Kidney (tissue), 14 donors: Measurements from ENCODE around the gene FBXL17. TPM values are rescaled to one million over a fixed set of nuclear protein-coding genes. Genes with fewer than 3 reads are reported as not detected.

ENCODE experiments used
- DNase-seq, 5 donors: peaks; one replicate each; pipeline ENCODE4 v3.0.0-alpha.2; 2013 to 2020
- FAIRE-seq: peaks from 2 replicates; lab custom pipeline; 2012; peaks lifted over from hg19 to GRCh38; lab: Jason Lieb, UNC
- H3K27ac ChIP-seq, 2 donors: one replicate each; pipeline ENCODE4 v1.7.0; 2013; ENCODE audit warnings: low read depth in 2 of 2, low read length in 2 of 2, inconsistent platforms in 1 of 2
- H3K27me3 ChIP-seq: one replicate; pipeline ENCODE4 v1.7.1; 2013; ENCODE audit warnings: low read length, inconsistent platforms; ENCODE audit not compliant: control insufficient read depth, insufficient read depth
- H3K36me3 ChIP-seq, 3 donors: one replicate each; pipeline versions ENCODE4 v1.7.0 to v1.7.1; 2013; ENCODE audit warnings: low read length in 3 of 3, control low read depth in 1 of 3, inconsistent platforms in 1 of 3; ENCODE audit not compliant: insufficient read depth in 3 of 3, control insufficient read depth in 2 of 3
- H3K4me1 ChIP-seq, 3 donors: one replicate each; pipeline versions ENCODE4 v1.7.0 to v1.7.1; 2013; ENCODE audit warnings: low read length in 3 of 3, inconsistent platforms in 1 of 3, low read depth in 1 of 3; ENCODE audit not compliant: control insufficient read depth in 2 of 3, insufficient read depth in 2 of 3
- H3K4me3 ChIP-seq, 3 donors: one replicate each; pipeline versions ENCODE4 v1.7.0 to v1.8.1; 2013; ENCODE audit warnings: low read length in 3 of 3, control low read depth in 1 of 3, inconsistent platforms in 1 of 3
- H3K9ac ChIP-seq, 3 donors: one replicate each; pipeline versions ENCODE4 v1.7.0 to v1.7.1; 2013; ENCODE audit warnings: low read length in 3 of 3, control low read depth in 1 of 3, inconsistent platforms in 1 of 3
- H3K9me3 ChIP-seq, 3 donors: one replicate each; pipeline versions ENCODE4 v1.7.0 to v1.7.1; 2013; ENCODE audit warnings: low read length in 3 of 3, control low read depth in 1 of 3, inconsistent platforms in 1 of 3; ENCODE audit not compliant: control insufficient read depth in 2 of 3, insufficient read depth in 1 of 3
- CTCF ChIP-seq: IDR thresholded peaks from 3 replicates; pipeline ENCODE4 v1.5.1; 2012; ENCODE audit warnings: mild to moderate bottlenecking, moderate library complexity, borderline replicate concordance; ENCODE audit not compliant: insufficient read depth; ENCODE audit errors: extremely low read depth
- intact Hi-C: fragments of 100-400 bp; cut with DNase I; formaldehyde crosslinking; loops from one replicate; pipeline ENCODE4 v1.11.1; 2022
- polyA plus RNA-seq: library from polyadenylated mRNA; stranded (reverse); fragments of 350-450 nt; fragmentation: Illumina TruSeq; extraction: RNeasy Lipid Tissue Mini Kit (QIAGEN cat#74804); gene quantifications from one replicate; pipeline ENCODE4 v1.2.3, GENCODE V29; 2014; ENCODE audit warnings: low read depth, low replicate concordance; ENCODE audit not compliant: insufficient read depth
- total RNA-seq: library from RNA; stranded (reverse); fragmentation: NEBNext Ultra II Directional; extraction: Animal tissue kit (Norgen Biotek cat#: 25700); gene quantifications from one replicate; pipeline ENCODE4 v1.2.1, GENCODE V29; 2021
- donor health status: control.
- donor health status: control.
- donor health status: control.
- donor health status: control.
- donor health status: control.
- donor health status: DM: yes; HTN: yes; CAD: no.
- donor health status: Normal renal cell carcinoma (clear cell type).

FBXL17 gene
- total and polyA plus RNA-seq, 2 donors from 2014 or later, result 11.7 to 26.5 TPM

- DNase-seq (no peak), FAIRE-seq (no peak)
- intact Hi-C loops, result no loop called here
- Histone ChIP-seq H3K9me3 (no peaks in the 10 kb centered on the region), H3K27me3 (no peaks in the 10 kb centered on the region), H3K4me3 (no peak overlapping the region), H3K9ac (no peak overlapping the region), H3K27ac (no peak overlapping the region), H3K4me1 (no peaks in the 10 kb centered on the region), H3K36me3 (no peaks in the 10 kb centered on the region)
- TF ChIP-seq CTCF, result no peak
Measured at GRCh38 chr5:108420755-108421154, 38.9 kb upstream of the FBXL17 start.

DNA sequence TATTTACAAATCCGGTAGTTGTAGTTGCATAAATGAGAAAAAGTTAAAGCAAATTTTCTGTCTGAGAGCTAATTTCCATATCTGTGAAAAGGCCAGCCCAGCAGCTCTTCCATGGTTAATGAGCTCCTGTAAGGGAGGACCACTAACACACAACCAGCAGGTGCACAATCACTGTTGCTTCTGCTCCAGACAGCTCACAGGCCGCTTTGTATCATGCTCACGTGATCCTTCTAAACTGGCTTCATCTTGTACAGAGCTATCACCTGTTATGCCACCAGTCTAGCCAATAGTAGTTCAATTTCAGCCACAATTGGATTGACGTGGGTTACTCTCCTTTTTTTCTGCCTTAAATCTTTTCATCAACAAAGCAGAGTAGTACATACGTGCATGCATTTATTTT is 38.3 kb upstream of the FBXL17 start:
- no peaks in the 10 kb centered on the region for H3K9me3 ChIP-seq
- H3K36me3 ChIP-seq, result no peaks in the 10 kb centered on the region
- intact Hi-C loops, result no loop called here
- no peak for TF ChIP-seq CTCF
- H3K27ac ChIP-seq, result no peak overlapping the region
- H3K4me3 ChIP-seq, result no peak overlapping the region
- FAIRE-seq (no peak), DNase-seq (no peak)
- no peak overlapping the region for H3K9ac ChIP-seq
- no peaks in the 10 kb centered on the region for H3K27me3 ChIP-seq
- H3K4me1 ChIP-seq, result no peaks in the 10 kb centered on the region

DNA sequence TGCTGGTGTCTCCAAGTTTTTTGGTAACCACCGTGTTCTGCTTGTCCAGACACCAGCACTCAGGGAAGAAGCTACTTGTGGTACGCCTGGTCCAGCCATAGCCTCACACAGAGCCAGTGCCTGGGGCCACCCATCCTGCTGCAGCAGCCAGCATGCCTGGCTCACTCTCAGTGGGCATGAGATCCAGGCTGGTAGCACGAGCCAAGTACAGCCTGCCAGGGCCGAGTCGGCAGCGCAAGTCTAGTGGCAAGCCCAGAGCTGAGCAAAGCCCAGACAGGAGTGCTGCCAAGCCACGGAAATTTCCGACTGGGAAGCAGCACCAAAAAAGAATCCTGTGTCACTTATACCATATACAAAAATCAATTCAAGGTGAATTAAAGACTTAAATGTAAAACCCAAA is 36.3 kb upstream of the FBXL17 start:
- H3K9ac ChIP-seq, result no peak overlapping the region
- no peak overlapping the region for H3K27ac ChIP-seq
- DNase-seq (no peak), FAIRE-seq (no peak)
- H3K36me3 ChIP-seq, result no peaks in the 10 kb centered on the region
- no peaks in the 10 kb centered on the region for H3K4me1 ChIP-seq
- H3K4me3 ChIP-seq, result no peak overlapping the region
- TF ChIP-seq CTCF, result no peak
- no peaks in the 10 kb centered on the region for H3K9me3 ChIP-seq
- no peaks in the 10 kb centered on the region for H3K27me3 ChIP-seq
- intact Hi-C loops, result no loop called here

DNA sequence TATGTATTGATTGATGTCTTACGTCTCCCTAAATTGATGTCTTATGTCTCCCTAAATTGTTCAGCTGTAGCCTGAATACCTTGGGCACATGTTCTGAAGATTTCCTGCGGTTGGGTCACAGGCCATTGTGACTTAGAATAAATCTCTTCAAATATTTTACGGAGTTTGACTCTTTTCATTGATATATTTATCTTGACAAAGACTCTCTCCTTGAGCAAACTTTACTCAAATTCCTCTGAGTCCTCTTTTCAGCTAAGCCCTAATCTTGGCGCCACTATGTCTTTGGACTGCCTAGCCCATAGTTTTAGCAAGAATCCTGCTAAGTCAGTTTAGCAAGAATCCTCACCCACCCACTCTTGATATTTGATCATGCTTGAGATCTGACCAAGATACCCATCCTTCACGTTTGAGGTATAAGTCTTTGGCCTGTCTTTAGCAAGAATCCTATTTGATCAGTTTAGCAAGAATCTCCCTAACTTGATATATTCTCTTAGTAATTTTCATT is 35.3 kb upstream of the FBXL17 start:
- no peaks in the 10 kb centered on the region for H3K36me3 ChIP-seq
- no peak for TF ChIP-seq CTCF
- no peaks in the 10 kb centered on the region for H3K9me3 ChIP-seq
- DNase-seq (no peak), FAIRE-seq (no peak)
- no peaks in the 10 kb centered on the region for H3K27me3 ChIP-seq
- intact Hi-C loops, result no loop called here
- no peak overlapping the region for H3K27ac ChIP-seq
- H3K9ac ChIP-seq, result no peak overlapping the region
- no peaks in the 10 kb centered on the region for H3K4me1 ChIP-seq
- H3K4me3 ChIP-seq, result no peak overlapping the region
